Measurements from ENCODE around the gene GRIPAP1.

GRIPAP1 gene

GRCh38 chrX:48960291-48960690 is 41.8 kb downstream of the GRIPAP1 start:
- no peak overlapping the region for H3K4me2 ChIP-seq (ENCODE audit: low read length)
- H3K9me3 ChIP-seq (ENCODE audit: insufficient read depth, low read length): no peaks in the 10 kb centered on the region
- H3K36me3 ChIP-seq (replicated peaks; ENCODE audit: low read depth, low read length): peaks cover 7% of the 10 kb centered on the region
- no peak for TF ChIP-seq CTCF (IDR thresholded peaks at IDR 0.05; ENCODE audit: low read depth, low read length)
- no peak for TF ChIP-seq EZH2phosphoT487 (IDR thresholded peaks at IDR 0.05; ENCODE audit: low read depth)
- peaks cover 26% of the 10 kb centered on the region for H3K79me2 ChIP-seq (ENCODE audit: low read length)
- peaks cover 7% of the 10 kb centered on the region; the same call in 1 of the 2 replicates for H4K20me1 ChIP-seq (ENCODE audit: insufficient read depth, low read length)
- no peak overlapping the region for H3K9ac ChIP-seq (ENCODE audit: low read length)
- no peaks in the 10 kb centered on the region for H3K27me3 ChIP-seq (ENCODE audit: low read depth, low read length)
- peaks cover 35% of the 10 kb centered on the region for H3K4me1 ChIP-seq (ENCODE audit: low read length)
- H3K27ac ChIP-seq (ENCODE audit: low read length): no peak overlapping the region
- no peak overlapping the region for H3K4me3 ChIP-seq (ENCODE audit: low read length)
- H2AFZ ChIP-seq (ENCODE audit: low read depth, low read length): no peak overlapping the region

GRCh38 chrX:48958635-48959094 is 43.4 kb downstream of the GRIPAP1 start:
- H3K9ac ChIP-seq (ENCODE audit: low read length): peak overlapping the region; percentile 67
- no peaks in the 10 kb centered on the region for H3K27me3 ChIP-seq (ENCODE audit: low read depth, low read length)
- TF ChIP-seq EZH2phosphoT487 (IDR thresholded peaks at IDR 0.05; ENCODE audit: low read depth): no peak
- no peak for TF ChIP-seq CTCF (IDR thresholded peaks at IDR 0.05; ENCODE audit: low read depth, low read length)
- H3K27ac ChIP-seq (ENCODE audit: low read length): peak overlapping the region; percentile 61
- no peaks in the 10 kb centered on the region for H3K9me3 ChIP-seq (ENCODE audit: insufficient read depth, low read length)
- H3K4me2 ChIP-seq (ENCODE audit: low read length): peak overlapping the region; percentile 90
- no peak overlapping the region for H2AFZ ChIP-seq (ENCODE audit: low read depth, low read length)
- H3K4me3 ChIP-seq (ENCODE audit: low read length): peak overlapping the region; percentile 96
- H3K4me1 ChIP-seq (ENCODE audit: low read length): peaks cover 34% of the 10 kb centered on the region
- H3K79me2 ChIP-seq (ENCODE audit: low read length): peaks cover 42% of the 10 kb centered on the region
- H3K36me3 ChIP-seq (replicated peaks; ENCODE audit: low read depth, low read length): peaks cover 10% of the 10 kb centered on the region
- H4K20me1 ChIP-seq (ENCODE audit: insufficient read depth, low read length): peaks cover 11% of the 10 kb centered on the region; the same call in 1 of the 2 replicates

- H3K9me3 ChIP-seq (ENCODE audit: insufficient read depth, low read length): no peaks in the 10 kb centered on the region
- peak overlapping the region; percentile 64 for H3K4me2 ChIP-seq (ENCODE audit: low read length)
- H3K4me3 ChIP-seq (ENCODE audit: low read length): peak overlapping the region; percentile 96
- TF ChIP-seq CTCF (IDR thresholded peaks at IDR 0.05; ENCODE audit: low read depth, low read length) (no peak), EZH2phosphoT487 (IDR thresholded peaks at IDR 0.05; ENCODE audit: low read depth) (no peak)
- H3K4me1 ChIP-seq (ENCODE audit: low read length): peaks cover 29% of the 10 kb centered on the region
- no peak overlapping the region; the same call in 1 of the 2 replicates for H2AFZ ChIP-seq (ENCODE audit: low read depth, low read length)
- H3K27me3 ChIP-seq (ENCODE audit: low read depth, low read length): no peaks in the 10 kb centered on the region
- peaks cover 10% of the 10 kb centered on the region for H3K36me3 ChIP-seq (replicated peaks; ENCODE audit: low read depth, low read length)
- H3K9ac ChIP-seq (ENCODE audit: low read length): peak overlapping the region; percentile 85
- peak overlapping the region; percentile 95 for H3K27ac ChIP-seq (ENCODE audit: low read length)
- H3K79me2 ChIP-seq (ENCODE audit: low read length): peaks cover 48% of the 10 kb centered on the region
- H4K20me1 ChIP-seq (ENCODE audit: insufficient read depth, low read length): peaks cover 11% of the 10 kb centered on the region; the same call in 1 of the 2 replicates
These were observed 44.0 kb downstream of the GRIPAP1 start for GRCh38 chrX:48957827-48958634.

GRCh38 chrX:48957477-48957826 is 44.6 kb downstream of the GRIPAP1 start, which contains the start of gene OTUD5:
OTUD5 (minus strand) TSS chrX:48957607; CDS start chrX:48957570, 37 bp downstream.
- H3K4me2 ChIP-seq (ENCODE audit: low read length): peak within 1 kb of the TSS; percentile 95
- H3K9ac ChIP-seq (ENCODE audit: low read length): peak within 1 kb of the TSS; percentile 85
- H3K36me3 ChIP-seq (replicated peaks; ENCODE audit: low read depth, low read length): peaks cover 10% of the 10 kb centered on the region
- peak within 1 kb of the TSS; percentile 95 for H3K27ac ChIP-seq (ENCODE audit: low read length)
- H3K4me3 ChIP-seq (ENCODE audit: low read length): peak within 1 kb of the TSS; percentile 96
- TF ChIP-seq EZH2phosphoT487 (IDR thresholded peaks at IDR 0.05; ENCODE audit: low read depth) (no peak), CTCF (IDR thresholded peaks at IDR 0.05; ENCODE audit: low read depth, low read length) (no peak)
- no peak within 1 kb of the TSS; the same call in 1 of the 2 replicates for H2AFZ ChIP-seq (ENCODE audit: low read depth, low read length)
- H3K79me2 ChIP-seq (ENCODE audit: low read length): peaks cover 54% of the 10 kb centered on the region
- peaks cover 28% of the 10 kb centered on the region for H3K4me1 ChIP-seq (ENCODE audit: low read length)
- no peaks in the 10 kb centered on the region for H3K27me3 ChIP-seq (ENCODE audit: low read depth, low read length)
- H3K9me3 ChIP-seq (ENCODE audit: insufficient read depth, low read length): no peaks in the 10 kb centered on the region
- peaks cover 11% of the 10 kb centered on the region; the same call in 1 of the 2 replicates for H4K20me1 ChIP-seq (ENCODE audit: insufficient read depth, low read length)
